HG02571 (cell line): ENCODE data around the gene B3GAT1.

Experiments used
- ATAC-seq: cut with Tn5 transposase; IDR thresholded peaks from one replicate; pipeline ENCODE4 v1.9.1; 2021; ENCODE audit warnings: mild to moderate bottlenecking, moderate library complexity; ENCODE audit not compliant: unreplicated experiment

Gene B3GAT1

DNA sequence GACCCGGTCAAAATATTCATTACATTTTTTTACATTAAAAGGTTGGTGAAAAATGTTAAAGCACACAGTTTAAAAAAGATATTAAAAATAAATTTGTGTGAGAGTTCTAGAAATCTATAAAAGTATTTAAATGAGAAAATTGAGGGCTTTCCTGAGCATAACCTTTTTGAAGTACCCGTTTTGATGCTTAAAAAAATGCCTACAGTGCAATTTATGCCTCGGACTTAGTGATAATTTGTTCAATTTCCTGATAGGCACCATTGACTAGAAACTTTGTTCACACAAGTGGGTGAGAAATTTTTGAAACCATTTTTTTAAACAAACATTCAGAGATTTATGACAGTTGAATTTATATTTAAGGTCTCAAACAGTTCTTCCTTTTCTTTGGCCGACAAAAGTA is 29.7 kb upstream of the B3GAT1 start:
- ATAC-seq, result no peak

DNA sequence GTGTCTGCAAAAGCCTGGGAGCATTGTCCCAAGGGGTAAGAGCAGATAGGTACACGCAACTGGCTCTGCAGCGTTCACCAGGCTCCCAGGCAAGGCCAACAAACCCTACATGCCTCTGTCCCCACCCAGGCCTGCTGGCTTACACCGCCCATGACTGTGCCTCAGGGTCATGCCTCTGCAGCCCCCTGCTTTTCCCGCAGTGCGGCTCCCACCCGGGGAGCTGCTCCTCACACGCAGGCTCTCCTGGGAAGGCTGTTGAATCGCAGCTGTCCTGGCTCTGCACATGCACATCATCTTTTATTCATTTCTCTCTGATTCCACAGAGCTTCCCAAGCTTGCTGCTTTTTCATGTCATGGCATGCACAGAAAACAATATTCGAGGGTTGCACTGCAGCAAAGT is 29.2 kb upstream of the B3GAT1 start:
- ATAC-seq, result no peak

DNA sequence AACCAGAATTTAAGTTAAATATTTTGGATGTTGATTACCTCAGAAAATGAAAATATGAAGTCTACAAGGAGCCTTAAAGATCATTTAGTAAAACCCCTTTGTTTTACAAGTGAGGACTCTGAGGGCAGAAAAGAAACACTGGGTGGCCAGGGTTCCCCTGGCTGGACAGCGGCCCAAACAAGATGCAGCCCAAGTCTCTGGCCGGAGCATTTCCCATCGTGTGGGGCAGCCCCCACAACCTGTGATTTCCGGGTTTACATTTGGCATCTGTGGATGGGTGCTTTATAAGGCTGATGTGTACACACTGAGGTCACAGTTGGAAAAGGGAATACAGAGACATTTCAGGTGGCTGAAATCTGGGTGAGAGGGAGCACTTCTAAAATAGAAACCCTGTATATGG is 28.8 kb upstream of the B3GAT1 start:
- no peak for ATAC-seq

GRCh38 chr11:134438542-134439537 is 26.8 kb upstream of the B3GAT1 start:
- ATAC-seq, result no peak

GRCh38 chr11:134437821-134438220 is 25.8 kb upstream of the B3GAT1 start:
- ATAC-seq, result no peak

DNA sequence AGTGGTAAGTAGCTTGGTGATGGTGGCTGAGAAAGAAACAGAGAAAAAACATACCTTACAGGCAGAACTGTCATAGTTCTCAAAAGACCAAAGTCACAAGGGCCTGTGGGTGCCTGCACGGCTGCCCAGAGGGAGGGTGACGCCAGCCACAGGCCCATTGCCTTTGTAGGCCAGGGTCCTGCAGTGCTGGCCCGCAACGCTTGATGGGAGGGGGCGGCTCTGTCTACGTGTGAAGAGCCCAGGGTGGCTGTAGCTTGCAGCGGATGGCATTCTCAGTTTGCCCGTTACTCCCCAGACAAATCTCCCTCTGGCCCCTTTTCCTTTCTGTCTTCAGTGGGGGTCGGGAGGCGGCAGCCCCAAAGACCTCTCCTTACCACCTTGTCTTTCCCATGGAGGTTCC is 24.7 kb upstream of the B3GAT1 start:
- ATAC-seq, result no peak

- no peak for ATAC-seq
Measured at GRCh38 chr11:134433806-134434205, 21.8 kb upstream of the B3GAT1 start.

DNA sequence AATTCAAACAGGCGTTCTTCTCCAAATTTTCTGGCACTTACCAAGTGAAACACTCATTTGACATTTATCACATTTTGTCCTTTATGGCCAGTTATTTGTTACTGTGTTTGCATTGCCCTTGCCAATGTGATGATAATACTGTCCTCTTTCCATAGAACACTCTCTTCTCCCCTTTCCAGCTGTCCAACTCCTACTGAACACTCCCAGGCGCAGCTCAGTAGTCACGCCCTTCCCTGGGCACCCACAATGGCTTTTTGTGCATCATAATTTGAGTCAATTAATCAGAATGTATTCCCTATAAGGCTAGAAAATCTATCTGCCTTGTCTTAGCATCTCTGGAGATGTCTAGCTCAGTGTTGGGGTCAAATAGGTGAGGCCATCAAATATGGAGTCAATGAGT is 21.2 kb upstream of the B3GAT1 start:
- ATAC-seq, result no peak

GRCh38 chr11:134432776-134433175 is 20.7 kb upstream of the B3GAT1 start:
- no peak for ATAC-seq

DNA sequence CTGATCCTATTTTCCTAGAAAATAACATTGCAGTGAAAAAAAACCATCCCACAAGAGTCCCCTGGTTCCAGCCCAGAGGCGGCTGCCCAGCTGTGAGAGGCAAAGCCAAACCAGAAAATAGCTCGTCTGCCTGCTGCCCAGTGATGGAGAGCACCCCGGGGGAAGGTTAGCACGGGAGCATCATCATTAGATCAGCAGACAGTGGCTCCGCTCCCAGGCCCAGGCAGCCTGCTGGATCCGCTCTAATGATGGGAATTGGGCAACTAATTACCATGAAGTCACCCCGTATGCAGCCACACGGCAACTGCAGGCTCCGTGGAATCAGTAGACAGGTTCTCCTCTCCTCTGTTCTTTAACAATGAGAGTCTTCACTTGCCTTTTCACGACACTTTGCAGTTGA is 17.1 kb upstream of the B3GAT1 start:
- ATAC-seq, result no peak

- no peak for ATAC-seq
Measured at GRCh38 chr11:134425816-134426536, 13.9 kb upstream of the B3GAT1 start.

GRCh38 chr11:134425413-134425812 is 13.4 kb upstream of the B3GAT1 start:
- no peak for ATAC-seq

DNA sequence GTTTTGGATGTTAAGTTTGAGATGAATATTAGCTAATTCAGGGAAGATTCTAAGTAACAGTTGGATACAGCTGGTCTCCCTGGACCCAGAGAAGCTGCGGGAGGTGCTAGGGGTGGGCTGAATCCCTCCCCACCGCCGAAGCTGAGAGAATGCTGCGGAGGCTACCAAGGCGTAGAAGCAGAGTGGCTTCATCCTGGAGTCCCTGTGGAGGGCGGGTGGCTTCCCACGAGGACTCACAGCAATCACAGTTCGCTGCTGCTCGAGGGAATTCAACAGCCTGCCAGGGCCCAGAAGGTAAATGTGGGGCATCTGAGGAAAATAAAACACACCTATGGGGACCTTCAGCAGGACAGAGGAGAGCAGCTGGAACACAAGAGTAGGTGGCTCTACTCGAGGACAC is 11.1 kb upstream of the B3GAT1 start:
- no peak for ATAC-seq

GRCh38 chr11:134417871-134418840 is 6.1 kb upstream of the B3GAT1 start:
- no peak for ATAC-seq

DNA sequence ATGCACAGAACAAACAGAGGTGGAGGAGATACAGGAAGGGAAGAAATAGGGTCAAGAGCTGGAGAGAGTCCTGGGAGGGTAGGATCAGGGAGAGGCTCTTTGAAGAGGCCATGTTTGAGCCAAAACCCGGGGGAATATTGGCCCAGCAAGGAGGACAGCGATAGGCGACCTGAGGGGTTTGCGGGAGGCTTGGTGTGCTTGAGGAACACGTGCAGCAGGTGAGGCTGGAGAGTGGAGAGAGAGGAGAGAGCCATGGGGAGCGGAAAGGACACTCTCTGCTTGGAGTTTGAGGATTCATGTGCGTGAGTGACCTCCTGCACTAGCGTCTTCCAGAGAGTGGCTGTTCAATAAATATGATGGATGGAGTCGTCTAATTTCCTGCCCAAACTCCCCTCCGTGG is 4.7 kb upstream of the B3GAT1 start:
- no peak for ATAC-seq

GRCh38 chr11:134414766-134415765 is 3.0 kb upstream of the B3GAT1 start:
- ATAC-seq, result no peak

DNA sequence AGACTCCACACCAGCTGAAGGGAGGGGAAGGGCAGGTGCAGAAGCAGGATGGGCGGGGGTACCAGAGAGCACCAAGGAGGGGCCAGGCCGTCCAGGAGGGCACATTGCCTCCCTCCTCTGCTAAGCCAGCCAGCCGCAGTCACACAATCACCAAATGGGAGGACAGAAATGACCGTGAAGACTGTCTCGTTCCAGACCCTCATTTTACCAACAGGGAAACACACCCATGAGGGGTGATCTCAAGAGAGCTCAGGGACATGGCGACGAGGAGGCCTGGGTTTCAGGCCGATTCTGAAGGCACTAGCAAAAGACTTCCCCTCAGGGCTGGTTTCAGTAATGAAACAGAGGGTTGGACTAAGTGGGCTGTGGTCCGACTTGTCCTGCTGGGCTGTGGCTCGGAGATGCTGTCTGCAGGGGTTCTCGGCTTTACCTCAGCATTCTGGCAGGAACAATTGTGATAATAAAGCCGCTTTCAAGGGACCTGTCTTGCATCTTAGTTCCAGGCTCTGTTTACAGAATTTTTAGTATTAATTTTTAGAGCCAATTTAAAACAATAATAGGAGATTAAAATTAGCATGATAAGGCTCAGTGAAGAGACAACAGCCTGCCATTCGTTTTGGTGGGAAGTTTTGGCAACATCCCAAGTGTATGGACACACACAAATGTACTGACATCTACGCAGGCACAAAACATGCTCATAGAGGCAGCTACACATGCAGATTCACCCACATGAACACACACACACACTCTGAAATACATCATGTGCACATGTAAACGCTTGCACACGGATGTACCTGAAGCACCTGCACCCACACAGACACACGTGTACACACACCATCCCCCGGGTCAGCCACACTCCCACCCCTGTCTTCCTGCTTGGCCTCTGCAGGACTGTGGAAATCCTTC is 2.0 kb upstream of the B3GAT1 start:
- no peak for ATAC-seq

DNA sequence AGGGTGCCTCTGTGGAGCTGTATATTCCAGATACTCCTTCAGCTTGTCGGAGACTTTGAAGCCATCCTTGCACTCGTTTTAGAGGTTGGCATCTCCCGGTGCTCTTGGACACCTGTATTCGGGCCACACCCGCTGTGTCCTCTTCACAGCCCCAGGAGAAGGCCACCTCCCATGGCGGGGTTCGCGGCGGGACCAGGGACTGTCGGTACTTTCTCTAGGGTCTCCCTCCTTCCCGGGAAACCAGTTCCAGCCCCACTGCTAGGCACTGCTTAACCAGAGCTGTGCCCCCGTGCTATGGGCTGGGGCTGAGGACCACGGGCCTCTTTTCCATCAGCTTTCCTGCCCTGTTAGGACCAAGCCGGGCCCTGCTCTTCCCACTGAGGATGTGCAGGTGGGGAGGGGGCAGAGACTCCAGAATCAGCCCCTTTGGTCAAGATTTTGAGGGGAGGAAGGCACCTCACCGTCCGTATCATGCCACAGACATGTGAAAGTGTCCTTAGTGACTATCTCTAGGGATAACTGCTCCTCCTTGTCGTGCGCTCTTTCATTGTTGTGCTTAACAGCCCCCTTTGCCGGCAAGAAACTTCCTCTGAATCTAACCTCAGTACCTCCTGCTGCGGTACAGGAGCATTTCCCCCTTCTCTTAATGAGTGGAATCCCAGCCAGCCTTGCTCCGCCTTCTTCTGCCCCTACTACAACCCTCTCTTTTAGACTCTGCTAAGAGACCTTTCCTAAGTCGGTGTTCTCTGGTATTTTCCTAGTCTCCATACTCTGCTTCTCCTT is 1.2 kb upstream of the B3GAT1 start:
- ATAC-seq, result no peak
